AG04450 (cell line): ENCODE results near the gene SMIM5. TPM values are rescaled to one million over a fixed set of nuclear protein-coding genes. Genes with fewer than 3 reads are reported as not detected.

Source experiments
- CTCF ChIA-PET: fragments of 300-600, 350-600 bp; formaldehyde crosslinking; extraction: SDS; loops from one replicate; lab custom pipeline; 2022; ENCODE audit warnings: antibody characterized with exemption, inconsistent platforms; lab: Charles Lee
- POLR2A ChIA-PET: fragments of 350-600 bp; formaldehyde crosslinking; extraction: SDS; loops from one replicate; lab custom pipeline; 2021; ENCODE audit warnings: antibody characterized with exemption, inconsistent platforms; lab: Yijun Ruan, JAX
- DNase-seq: peaks from one replicate; pipeline ENCODE4 v3.0.0-alpha.2; 2011; ENCODE audit warnings: low read depth, low spot score
- H3K27ac ChIP-seq: one replicate; pipeline ENCODE4 v1.5.1; 2012; ENCODE audit warnings: low read depth, low read length, control low read depth
- H3K27me3 ChIP-seq: one replicate; pipeline ENCODE4 v1.6.0; 2012; ENCODE audit warnings: low read length; ENCODE audit not compliant: control insufficient read depth, insufficient read depth
- H3K4me3 ChIP-seq: 2 replicates; pipeline ENCODE4 v1.5.1; 2011; ENCODE audit warnings: mild to moderate bottlenecking, low read depth, low read length, control low read depth
- H3K9me3 ChIP-seq: 2 replicates; pipeline ENCODE4 v1.5.1; 2012; ENCODE audit warnings: low read length; ENCODE audit not compliant: control insufficient read depth, insufficient read depth
- polyA minus RNA-seq: library from RNA; depleted of rRNA, polyadenylated mRNA; stranded (reverse); fragments of >200 nt; gene quantifications from 2 replicates; pipeline ENCODE4 v1.2.3, GENCODE V29; 2011; rRNA and poly(A)+ RNA removed
- polyA plus RNA-seq: library from polyadenylated mRNA; depleted of rRNA; stranded (reverse); fragments of >200 nt; gene quantifications from 2 replicates; pipeline ENCODE4 v1.2.3, GENCODE V29; 2011; rRNA removed
- TF ChIP-seq, protein P1 (sequence below): IDR thresholded peaks from 2 replicates; pipeline ENCODE4 v1.5.1; 2011; ENCODE audit warnings: low read depth, low read length, control low read depth, inconsistent platforms

The SMIM5 gene
- polyA plus RNA-seq: not detected in 2 replicates
- not detected in 2 replicates for polyA minus RNA-seq

DNA sequence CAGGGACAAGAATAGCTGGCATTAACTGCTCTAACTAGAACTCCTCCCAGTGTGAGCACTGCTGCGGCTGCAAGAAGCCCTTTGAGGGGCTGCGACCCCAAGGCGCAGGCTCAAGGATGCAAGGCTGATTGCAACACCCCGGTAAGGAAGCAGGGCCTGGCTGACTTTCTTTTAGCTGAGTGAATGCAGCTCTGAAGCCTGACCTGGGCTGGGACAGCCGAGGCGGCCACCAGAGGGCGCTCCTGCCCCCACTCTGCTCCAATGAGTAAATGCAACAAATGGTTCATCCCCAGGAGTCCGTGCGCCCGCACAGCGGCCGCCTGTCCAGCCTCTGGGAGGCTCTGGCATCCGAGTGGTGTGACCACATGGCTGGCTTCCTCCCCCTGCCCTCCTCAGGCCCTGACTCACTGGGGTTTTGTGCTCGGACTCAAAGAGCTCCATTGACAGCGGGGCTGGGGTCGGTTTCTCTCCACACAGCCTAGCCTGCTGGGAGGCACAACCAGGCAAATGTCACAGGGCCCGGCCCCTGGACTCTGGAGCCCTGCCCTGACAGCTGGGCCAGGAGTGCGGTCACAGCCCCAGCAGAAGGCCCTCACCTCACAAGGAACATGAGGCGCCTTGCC, at the start of gene SMIM5:
SMIM5 (plus strand) TSS at position 572 of the 623 bp plus-strand sequence. CDS start 6,768 bp downstream, outside the sequence.
- H3K9me3 ChIP-seq: no peaks in the 10 kb centered on the region; the same call in 1 of the 2 replicates
- DNase-seq: peak; percentile 62
- no peaks in the 10 kb centered on the region for H3K27me3 ChIP-seq
- ChIA-PET POLR2A (interaction anchor here (0.6 to 1.3 kb wide), 4 partner anchors 23 to 117 kb away, joined by 3 to 13 read pairs (median 5); partner anchors contain the start of genes RECQL5 and SAP30BP), CTCF (interaction anchor here (0.5 to 11.0 kb wide), 58 partner anchors 9 to 337 kb away, joined by 3 to 309 read pairs (median 5); partner anchors contain the start of genes RECQL5, SAP30BP and TSEN54)
- no peak within 1 kb of the TSS for H3K4me3 ChIP-seq
- peak within 1 kb of the TSS; percentile 70 for H3K27ac ChIP-seq
- TF ChIP-seq, protein P1, sequence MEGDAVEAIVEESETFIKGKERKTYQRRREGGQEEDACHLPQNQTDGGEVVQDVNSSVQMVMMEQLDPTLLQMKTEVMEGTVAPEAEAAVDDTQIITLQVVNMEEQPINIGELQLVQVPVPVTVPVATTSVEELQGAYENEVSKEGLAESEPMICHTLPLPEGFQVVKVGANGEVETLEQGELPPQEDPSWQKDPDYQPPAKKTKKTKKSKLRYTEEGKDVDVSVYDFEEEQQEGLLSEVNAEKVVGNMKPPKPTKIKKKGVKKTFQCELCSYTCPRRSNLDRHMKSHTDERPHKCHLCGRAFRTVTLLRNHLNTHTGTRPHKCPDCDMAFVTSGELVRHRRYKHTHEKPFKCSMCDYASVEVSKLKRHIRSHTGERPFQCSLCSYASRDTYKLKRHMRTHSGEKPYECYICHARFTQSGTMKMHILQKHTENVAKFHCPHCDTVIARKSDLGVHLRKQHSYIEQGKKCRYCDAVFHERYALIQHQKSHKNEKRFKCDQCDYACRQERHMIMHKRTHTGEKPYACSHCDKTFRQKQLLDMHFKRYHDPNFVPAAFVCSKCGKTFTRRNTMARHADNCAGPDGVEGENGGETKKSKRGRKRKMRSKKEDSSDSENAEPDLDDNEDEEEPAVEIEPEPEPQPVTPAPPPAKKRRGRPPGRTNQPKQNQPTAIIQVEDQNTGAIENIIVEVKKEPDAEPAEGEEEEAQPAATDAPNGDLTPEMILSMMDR: peak; percentile 93

- POLR2A ChIA-PET: no interaction called here
- TF ChIP-seq, protein P1: no peak
- peaks cover 12% of the 10 kb centered on the region for H3K9me3 ChIP-seq
- H3K27me3 ChIP-seq: peaks cover 26% of the 10 kb centered on the region
- no peak for DNase-seq
- no peak overlapping the region for H3K27ac ChIP-seq
- no peak overlapping the region for H3K4me3 ChIP-seq
- CTCF ChIA-PET: no interaction called here
These were observed 48.4 kb upstream of the SMIM5 start for GRCh38 chr17:75584849-75585175.

DNA sequence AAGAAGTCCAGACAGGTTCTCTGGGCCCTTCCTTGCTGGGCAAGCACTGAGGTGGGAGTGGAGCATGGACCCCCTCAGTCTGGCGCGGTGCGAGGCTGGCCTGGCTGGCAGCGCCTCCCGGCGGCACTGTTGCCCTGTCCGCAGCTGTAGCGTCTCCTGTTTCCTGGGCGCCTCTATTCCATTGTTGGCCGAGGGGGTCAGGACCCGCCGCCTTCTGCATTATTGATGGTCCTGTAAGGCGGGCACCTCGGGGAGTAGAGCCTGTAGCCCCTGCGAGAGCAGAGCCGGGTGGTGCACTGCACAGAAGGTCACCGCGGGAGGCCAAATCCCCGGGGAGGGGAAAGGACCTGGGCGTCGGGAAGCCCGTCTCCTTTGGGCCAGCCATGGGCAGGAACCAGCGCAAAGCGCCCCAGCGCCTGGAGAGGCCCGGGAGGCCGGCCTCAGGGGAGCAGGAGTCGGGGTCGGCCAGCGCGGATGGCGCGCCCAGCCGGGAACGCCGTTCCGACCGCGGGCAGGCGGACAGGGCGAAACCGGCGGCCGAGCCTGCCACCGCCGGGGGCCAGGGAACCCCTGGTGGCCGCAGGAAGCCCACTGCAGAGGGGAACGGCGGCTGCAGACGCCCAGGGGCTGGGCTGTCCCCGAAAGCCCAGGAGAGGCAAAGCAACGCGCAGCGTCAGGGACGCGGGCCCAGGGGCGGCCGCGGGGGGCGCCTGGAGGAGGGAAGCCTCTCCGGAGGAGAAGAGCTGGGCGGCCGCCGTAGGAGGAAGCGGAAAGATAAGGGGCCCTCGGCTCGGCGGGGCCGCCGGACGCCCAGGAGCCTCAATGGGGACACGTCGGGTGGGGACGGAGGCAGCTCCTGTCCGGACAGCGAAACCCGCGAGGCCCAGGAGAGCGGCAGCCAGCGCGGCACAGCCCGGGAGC, 45.3 kb upstream of the SMIM5 start, which contains the start of gene MYO15B:
MYO15B (plus strand) TSS at position 126 of the 921 bp plus-strand sequence; CDS start at position 384, 258 bp downstream.
- no peak for DNase-seq
- Histone ChIP-seq H3K4me3 (peak within 1 kb of the TSS; percentile 13; the same call in 1 of the 2 replicates), H3K27me3 (peaks cover 32% of the 10 kb centered on the region), H3K27ac (no peak within 1 kb of the TSS), H3K9me3 (peaks cover 4% of the 10 kb centered on the region)
- POLR2A ChIA-PET: no interaction called here
- TF ChIP-seq, protein P1: 0 out of 2 replicates have a peak, but pooled peaks have one; percentile 4
- CTCF ChIA-PET: interaction anchor here (0.9 to 1.3 kb wide), 4 partner anchors 8 to 71 kb away, joined by 3 to 5 read pairs (median 3); partner anchors contain the start of genes SMIM5 and TSEN54

- H3K9me3 ChIP-seq: peaks cover 4% of the 10 kb centered on the region
- POLR2A ChIA-PET: no interaction called here
- H3K27me3 ChIP-seq: peaks cover 32% of the 10 kb centered on the region
- TF ChIP-seq, protein P1: no peak
- H3K4me3 ChIP-seq: peak overlapping the region; percentile 13; the same call in 1 of the 2 replicates
- no peak overlapping the region for H3K27ac ChIP-seq
- CTCF ChIA-PET: interaction anchor here (0.9 to 1.3 kb wide), 4 partner anchors 8 to 72 kb away, joined by 3 to 5 read pairs (median 3); partner anchors contain the start of genes SMIM5 and TSEN54
- DNase-seq: no peak
These were observed 44.6 kb upstream of the SMIM5 start for GRCh38 chr17:75588596-75589011.
